ENCODE results near the gene PPP2R3A. TPM values are rescaled to one million over a fixed set of nuclear protein-coding genes. Genes with fewer than 3 reads are reported as not detected.

Gene PPP2R3A
- total RNA-seq, 2 donors from 2014 or later, result 49.5 to 71.9 TPM

- H3K27ac ChIP-seq, result no peak overlapping the region
- H3K9me3 ChIP-seq, result no peaks in the 10 kb centered on the region
- no peak overlapping the region for H3K4me3 ChIP-seq
- no peaks in the 10 kb centered on the region for H3K27me3 ChIP-seq
- no peak for DNase-seq (ENCODE audit: low spot score)
- TF ChIP-seq CTCF (IDR thresholded peaks at IDR 0.05), result no peak
- H3K4me1 ChIP-seq, result no peaks in the 10 kb centered on the region
- H3K36me3 ChIP-seq, result peaks cover 22% of the 10 kb centered on the region
Measured at GRCh38 chr3:136055491-136055890, 90.0 kb downstream of the PPP2R3A start.

- DNase-seq (ENCODE audit: low spot score), result no peak
- Histone ChIP-seq H3K27me3 (no peaks in the 10 kb centered on the region), H3K9me3 (no peaks in the 10 kb centered on the region), H3K4me1 (peaks cover 0 to 19% of the 10 kb centered on the region in 2 donors), H3K4me3 (no peak overlapping the region), H3K27ac (no peak overlapping the region), H3K36me3 (peaks cover 11% of the 10 kb centered on the region)
- no peak for TF ChIP-seq CTCF (IDR thresholded peaks at IDR 0.05)
Measured at GRCh38 chr3:136067211-136067610, 101.7 kb downstream of the PPP2R3A start.

GRCh38 chr3:136068708-136069107 lies 103.2 kb downstream of the PPP2R3A start:
- Histone ChIP-seq H3K9me3 (no peaks in the 10 kb centered on the region), H3K27ac (peak overlapping the region in 1 of 2 donors; percentile 83), H3K4me1 (peaks cover 0 to 19% of the 10 kb centered on the region in 2 donors), H3K4me3 (no peak overlapping the region), H3K27me3 (no peaks in the 10 kb centered on the region), H3K36me3 (peaks cover 11% of the 10 kb centered on the region)
- no peak for TF ChIP-seq CTCF (IDR thresholded peaks at IDR 0.05)
- DNase-seq (ENCODE audit: low spot score), result no peak

- peaks cover 11% of the 10 kb centered on the region for H3K36me3 ChIP-seq
- no peak overlapping the region for H3K4me3 ChIP-seq
- peaks cover 0 to 23% of the 10 kb centered on the region in 2 donors for H3K4me1 ChIP-seq
- H3K27ac ChIP-seq, result peak overlapping the region in 1 of 2 donors; percentile 83
- no peak for DNase-seq (ENCODE audit: low spot score)
- no peaks in the 10 kb centered on the region for H3K27me3 ChIP-seq
- no peak for TF ChIP-seq CTCF (IDR thresholded peaks at IDR 0.05)
- H3K9me3 ChIP-seq, result no peaks in the 10 kb centered on the region
Measured at GRCh38 chr3:136069933-136070332, 104.4 kb downstream of the PPP2R3A start.

- H3K27me3 ChIP-seq, result no peaks in the 10 kb centered on the region
- H3K9me3 ChIP-seq, result no peaks in the 10 kb centered on the region
- H3K4me3 ChIP-seq, result no peak overlapping the region
- H3K36me3 ChIP-seq, result peaks cover 11% of the 10 kb centered on the region
- no peak for DNase-seq (ENCODE audit: low spot score)
- peaks cover 0 to 24% of the 10 kb centered on the region in 2 donors for H3K4me1 ChIP-seq
- no peak for TF ChIP-seq CTCF (IDR thresholded peaks at IDR 0.05)
- peak overlapping the region; percentile 60 to 83 for H3K27ac ChIP-seq
Measured at GRCh38 chr3:136070334-136070733, 104.8 kb downstream of the PPP2R3A start.

All from right atrium auricular region (tissue), 2 donors.